H1 (cell line): ENCODE results near the gene DYNC2H1. TPM values are rescaled to one million over a fixed set of nuclear protein-coding genes. Genes with fewer than 3 reads are reported as not detected.

Experiments used
- CTCF ChIA-PET: fragments of 300-600 bp; sonication (Branson Sonifier 250); formaldehyde crosslinking; loops from one replicate; lab custom pipeline; 2021; ENCODE audit not compliant: partially characterized antibody; lab: Charles Lee
- POLR2A ChIA-PET: fragments of 300-600 bp; sonication (Branson Sonifier 250); formaldehyde crosslinking; loops from one replicate; lab custom pipeline; 2021; ENCODE audit warnings: inconsistent platforms; ENCODE audit not compliant: partially characterized antibody; lab: Charles Lee
- DNase-seq, 2 experiments: peaks; one replicate each; pipeline versions ENCODE4 v3.0.0 to v3.0.0-alpha.2; 2010 to 2022; ENCODE audit warnings: low spot score in 2 of 2, low read depth in 1 of 2, mixed read lengths in 1 of 2
- FAIRE-seq: peaks from 2 replicates; lab custom pipeline; 2011; peaks lifted over from hg19 to GRCh38; lab: Jason Lieb, UNC
- H2AFZ ChIP-seq: 2 replicates; pipeline ENCODE4 v1.8.1; 2012; ENCODE audit warnings: low read length, inconsistent platforms
- H2AK5ac ChIP-seq: 2 replicates; pipeline ENCODE4 v1.6.1; 2013; ENCODE audit warnings: low read depth, low read length
- H2BK120ac ChIP-seq: replicated peaks from 2 replicates; pipeline ENCODE3; 2013; ENCODE audit warnings: low read depth, low read length, inconsistent platforms
- H2BK12ac ChIP-seq: 2 replicates; pipeline ENCODE4 v1.6.1; 2013; ENCODE audit warnings: low read depth, low read length
- H2BK15ac ChIP-seq: 2 replicates; pipeline ENCODE4 v1.6.1; 2013; ENCODE audit warnings: low read length
- H2BK20ac ChIP-seq: 2 replicates; pipeline ENCODE4 v1.6.1; 2013; ENCODE audit warnings: low read length
- H2BK5ac ChIP-seq: 2 replicates; pipeline ENCODE4 v1.6.1; 2013; ENCODE audit warnings: low read depth, low read length
- H3K14ac ChIP-seq: 2 replicates; pipeline ENCODE4 v1.6.1; 2013; ENCODE audit warnings: inconsistent platforms; ENCODE audit not compliant: insufficient read length
- H3K18ac ChIP-seq: 2 replicates; pipeline ENCODE4 v1.6.1; 2013; ENCODE audit warnings: low read length; ENCODE audit errors: extremely low read depth
- H3K23ac ChIP-seq: 2 replicates; pipeline ENCODE4 v1.6.1; 2013; ENCODE audit warnings: inconsistent platforms; ENCODE audit not compliant: insufficient read length
- H3K23me2 ChIP-seq: 2 replicates; pipeline ENCODE4 v1.6.1; 2013; ENCODE audit warnings: low read depth, low read length
- H3K27ac ChIP-seq: 2 replicates; pipeline ENCODE4 v1.6.1; 2011; ENCODE audit warnings: low read depth, low read length, inconsistent platforms
- H3K27me3 ChIP-seq, 4 experiments: replicated peaks in 1 of 4; 1 replicate in 1 of 4; 2 replicates in 3 of 4; pipeline versions ENCODE4 v1.6.1 to v1.8.1; 2011 to 2013; ENCODE audit warnings: low read length in 3 of 4, mild to moderate bottlenecking in 3 of 4, inconsistent platforms in 2 of 4, mixed read lengths in 2 of 4, moderate library complexity in 1 of 4; ENCODE audit not compliant: control insufficient read depth in 3 of 4, insufficient read depth in 3 of 4; ENCODE audit errors: extremely low read depth in 1 of 4
- H3K36me3 ChIP-seq, 4 experiments: 2 replicates each; pipeline versions ENCODE4 v1.6.1 to v1.8.1; 2011 to 2013; ENCODE audit warnings: mild to moderate bottlenecking in 4 of 4, low read length in 3 of 4, moderate library complexity in 2 of 4, control low read depth in 1 of 4, inconsistent platforms in 1 of 4; ENCODE audit not compliant: insufficient read depth in 4 of 4, control insufficient read depth in 2 of 4
- H3K4ac ChIP-seq: replicated peaks from 2 replicates; pipeline ENCODE3; 2013; ENCODE audit warnings: low read length, low read depth, mixed read lengths, inconsistent platforms; ENCODE audit not compliant: insufficient read length
- H3K4me1 ChIP-seq, 4 experiments: replicated peaks in 1 of 4; 1 replicate in 1 of 4; 2 replicates in 3 of 4; pipeline versions ENCODE4 v1.6.1 to v1.8.1; 2011 to 2013; ENCODE audit warnings: low read length in 3 of 4, inconsistent platforms in 2 of 4, mixed read lengths in 1 of 4; ENCODE audit not compliant: insufficient read depth in 4 of 4, control insufficient read depth in 3 of 4
- H3K4me2 ChIP-seq, 2 experiments: 2 replicates each; pipeline versions ENCODE4 v1.6.1 to v1.8.1; 2011 to 2013; ENCODE audit warnings: low read depth in 2 of 2, low read length in 2 of 2, control low read depth in 1 of 2, inconsistent platforms in 1 of 2, mild to moderate bottlenecking in 1 of 2; ENCODE audit not compliant: insufficient read depth in 1 of 2
- H3K4me3 ChIP-seq, 4 experiments: fragments of 200-600, 300-600 bp in 1 of 4; sonication (generic), shearing (Covaris generic), sonication (Bioruptor Twin) in 1 of 4; 2 replicates each; pipeline versions ENCODE4 v1.5.1 to v1.8.1; 2011 to 2016; ENCODE audit warnings: low read length in 4 of 4, low read depth in 3 of 4, control low read depth in 2 of 4, inconsistent platforms in 2 of 4, mild to moderate bottlenecking in 2 of 4, mixed read lengths in 1 of 4, moderate library complexity in 1 of 4; ENCODE audit not compliant: insufficient read depth in 2 of 4; ENCODE audit errors: extremely low read depth in 1 of 4
- H3K56ac ChIP-seq: replicated peaks from 2 replicates; pipeline ENCODE3; 2013; ENCODE audit warnings: low read depth, mild to moderate bottlenecking, mixed read lengths, low read length, inconsistent platforms; ENCODE audit not compliant: insufficient read length
- H3K79me1 ChIP-seq: 2 replicates; pipeline ENCODE4 v1.6.1; 2013; ENCODE audit warnings: low read depth, low read length, control low read depth
- H3K79me2 ChIP-seq, 2 experiments: 2 replicates each; pipeline versions ENCODE4 v1.6.1 to v1.8.1; 2012 to 2013; ENCODE audit warnings: low read length in 2 of 2, mild to moderate bottlenecking in 2 of 2, inconsistent platforms in 1 of 2; ENCODE audit not compliant: insufficient read depth in 2 of 2, control insufficient read depth in 1 of 2
- H3K9ac ChIP-seq, 4 experiments: replicated peaks in 1 of 4; 1 replicate in 1 of 4; 2 replicates in 3 of 4; pipeline versions ENCODE4 v1.6.1 to v1.8.1; 2011 to 2013; ENCODE audit warnings: low read depth in 3 of 4, low read length in 3 of 4, control low read depth in 2 of 4, mild to moderate bottlenecking in 2 of 4, moderate library complexity in 2 of 4, inconsistent platforms in 1 of 4; ENCODE audit errors: extremely low read depth in 1 of 4
- H3K9me3 ChIP-seq, 2 experiments: 2 replicates each; pipeline versions ENCODE4 v1.6.1 to v1.8.1; 2012 to 2013; ENCODE audit warnings: mild to moderate bottlenecking in 2 of 2, moderate library complexity in 2 of 2, control low read depth in 1 of 2, inconsistent platforms in 1 of 2, low read depth in 1 of 2, low read length in 1 of 2, mixed read lengths in 1 of 2; ENCODE audit not compliant: insufficient read depth in 2 of 2
- H4K20me1 ChIP-seq, 2 experiments: replicated peaks in 1 of 2; 2 replicates each; pipeline versions ENCODE3 to v1.8.1; 2011 to 2013; ENCODE audit warnings: inconsistent platforms in 2 of 2, low read length in 2 of 2, mild to moderate bottlenecking in 1 of 2; ENCODE audit not compliant: insufficient read depth in 2 of 2, control insufficient read depth in 1 of 2
- H4K5ac ChIP-seq: 2 replicates; pipeline ENCODE4 v1.6.1; 2013; ENCODE audit warnings: low read length, low read depth, mixed read lengths, inconsistent platforms; ENCODE audit not compliant: insufficient read length
- H4K8ac ChIP-seq: 2 replicates; pipeline ENCODE4 v1.8.0; 2013; ENCODE audit warnings: mild to moderate bottlenecking, moderate library complexity, low read length, inconsistent platforms; ENCODE audit not compliant: insufficient read depth; ENCODE audit errors: extremely low read depth
- H4K91ac ChIP-seq: replicated peaks from 2 replicates; pipeline ENCODE3; 2013; ENCODE audit warnings: low read length, mixed read lengths, inconsistent platforms; ENCODE audit not compliant: insufficient read length
- EZH2 ChIP-seq: fragments of 200-600 bp; sonication (generic); IDR thresholded peaks from 2 replicates; pipeline ENCODE4 v1.7.1; 2012; ENCODE audit warnings: low read depth, mild to moderate bottlenecking, moderate library complexity, low read length, inconsistent platforms; ENCODE audit not compliant: severe bottlenecking
- WGBS, 2 experiments: shearing (Covaris generic) in 1 of 2; methylation state at CpG; one replicate each; pipeline versions ENCODE4 v1.1.6 to v1.1.7; 2013 to 2015; ENCODE audit warnings: low lambda C conversion rate in 2 of 2, mixed read lengths in 2 of 2, inconsistent platforms in 1 of 2, low coverage in 1 of 2, missing lambda C conversion rate in 1 of 2; ENCODE audit not compliant: insufficient replicate concordance in 2 of 2, insufficient coverage in 1 of 2, insufficient read length in 1 of 2; ENCODE audit errors: extremely low coverage in 1 of 2, missing lambda C conversion rate in 1 of 2; 5-methylcytosine and 5-hydroxymethylcytosine counted together
- polyA plus RNA-seq, 7 experiments: library from polyadenylated mRNA; depleted of rRNA in 3 of 7; stranded (reverse) in 5 of 7; unstranded in 2 of 7; fragments of >200 nt in 5 of 7; fragments of 200-250 nt in 2 of 7; gene quantifications; 1 replicate in 5 of 7; 2 replicates in 1 of 7; 4 replicates in 1 of 7; pipeline versions ENCODE4 v1.2.1 to v1.2.3, GENCODE V29; 2011 to 2013; ENCODE audit warnings: missing spikeins in 2 of 7, mixed read lengths in 2 of 7
- total RNA-seq: library from RNA; stranded (reverse); fragmentation: NEBNext Ultra II Directional; extraction: Animal tissue kit (Norgen Biotek cat#: 25700); gene quantifications from 2 replicates; pipeline ENCODE4 v1.2.1, GENCODE V29; 2021

Gene DYNC2H1
- total and polyA plus RNA-seq, 2 of the 8 experiments (the other 6 are each of a cell fraction or from before 2014, with no cell fraction given), result 6.2 to 12.0 TPM

DNA sequence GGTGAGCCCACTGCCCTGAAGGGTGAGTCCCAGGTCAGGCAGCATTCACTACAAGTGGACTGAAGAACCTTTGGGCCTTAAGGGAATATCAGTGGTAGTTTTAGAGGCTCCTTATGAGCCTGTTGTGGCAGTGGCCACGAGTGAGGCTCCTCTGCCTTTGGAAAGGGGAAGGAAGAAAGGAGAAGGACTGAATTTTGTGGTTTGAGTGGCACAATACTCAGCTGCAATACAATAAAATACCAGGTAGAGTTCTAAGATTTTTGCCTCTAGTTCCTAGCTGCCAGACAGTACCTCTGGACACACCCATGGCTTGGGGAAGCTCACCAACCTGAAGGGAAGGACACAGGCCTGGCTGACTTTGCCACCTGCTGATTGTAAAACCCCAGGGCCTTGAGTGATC lies 260.9 kb downstream of the DYNC2H1 start:
- no peak overlapping the region for H3K4me3 ChIP-seq
- no peaks in the 10 kb centered on the region for H3K27me3 ChIP-seq
- no peak overlapping the region for H2AK5ac ChIP-seq
- H3K23me2 ChIP-seq, result no peaks in the 10 kb centered on the region
- H2BK120ac ChIP-seq, result no peak overlapping the region
- no peaks in the 10 kb centered on the region for H3K4me1 ChIP-seq
- H2AFZ ChIP-seq, result no peak overlapping the region
- no peak overlapping the region for H3K18ac ChIP-seq
- no peaks in the 10 kb centered on the region for H3K79me1 ChIP-seq
- TF ChIP-seq EZH2, result no peak
- ChIA-PET CTCF (no interaction called here), POLR2A (no interaction called here)
- no peak overlapping the region for H3K23ac ChIP-seq
- DNase-seq (no peak), FAIRE-seq (no peak)
- H4K8ac ChIP-seq, result no peak overlapping the region
- H2BK20ac ChIP-seq, result no peak overlapping the region
- H4K20me1 ChIP-seq, result no peaks in the 10 kb centered on the region
- H3K4ac ChIP-seq, result no peak overlapping the region
- no peak overlapping the region for H2BK15ac ChIP-seq
- no peaks in the 10 kb centered on the region for H3K79me2 ChIP-seq
- 100% methylated on average over 1 of the region's 1 CpG; no CpG with 5 or more reads in 1 of the 2 experiments for WGBS, 2 experiments
- no peak overlapping the region for H4K91ac ChIP-seq
- no peak overlapping the region for H2BK5ac ChIP-seq
- no peak overlapping the region for H2BK12ac ChIP-seq
- H4K5ac ChIP-seq, result no peak overlapping the region
- H3K27ac ChIP-seq, result no peak overlapping the region
- no peak overlapping the region for H3K9ac ChIP-seq
- H3K36me3 ChIP-seq, result no peaks in the 10 kb centered on the region
- H3K4me2 ChIP-seq, result no peak overlapping the region
- no peak overlapping the region for H3K14ac ChIP-seq
- H3K9me3 ChIP-seq, result peaks cover 4 to 12% of the 10 kb centered on the region in 2 experiments; a peak in 3 of 4 replicates
- no peak overlapping the region for H3K56ac ChIP-seq
